ENCODE results near the gene NCBP3.
"Not testable (repeated sequence)": the region's sequence is repeated elsewhere in the genome, so short reads cannot be mapped to it uniquely, and the experiment has no call there.

NCBP3 gene

DNA sequence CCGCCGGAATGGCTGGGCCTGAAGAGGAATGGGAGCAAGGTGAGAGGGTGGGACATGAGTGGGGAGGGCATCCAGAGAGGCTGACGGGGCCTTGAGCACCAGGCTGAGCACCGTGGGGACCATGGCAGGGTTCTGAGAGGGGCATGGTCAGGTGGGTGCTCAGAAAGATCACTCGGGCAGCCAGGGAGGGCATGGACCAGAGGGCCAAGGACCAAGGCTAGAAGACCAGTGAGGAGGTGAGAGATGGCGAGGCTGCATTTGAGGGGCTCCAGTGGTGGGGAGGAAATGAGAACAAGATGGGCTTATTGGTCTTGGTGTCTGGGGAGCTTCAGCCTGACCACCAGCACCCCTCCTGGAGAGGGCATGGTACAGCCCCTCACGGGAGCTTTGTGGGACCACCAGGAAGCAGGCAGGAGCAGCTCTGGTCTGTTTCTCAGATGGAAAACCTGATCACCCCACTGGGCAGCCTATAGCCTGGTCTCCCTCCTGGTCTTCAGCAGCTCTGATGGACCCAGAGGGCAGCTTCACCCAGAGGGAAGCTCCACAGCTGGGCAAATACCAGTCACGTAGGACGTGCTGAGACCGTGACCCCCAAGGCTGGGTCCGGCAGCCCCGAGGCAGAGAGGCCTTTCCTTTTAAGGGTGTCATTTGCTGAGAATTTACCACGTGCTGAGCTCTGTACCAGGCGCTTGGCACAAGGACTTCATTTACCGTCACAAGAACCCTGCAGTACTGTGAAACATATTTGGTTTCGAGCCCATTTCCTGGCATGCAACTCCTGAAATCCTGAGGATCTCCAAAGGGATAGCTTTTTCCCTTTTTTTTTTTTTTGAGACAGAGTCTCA lies 11.4 kb upstream of the NCBP3 start:
- in situ Hi-C loops (cut with HindIII; ENCODE audit: low pct_ligation_motif_present, low pct_unique_long_range_greater_than_20kb, low sequenced_read_pairs), result no loop called here

GRCh38 chr17:3854204-3854603 lies 8.2 kb upstream of the NCBP3 start:
- in situ Hi-C loops (cut with HindIII; ENCODE audit: low pct_ligation_motif_present, low pct_unique_long_range_greater_than_20kb, low sequenced_read_pairs), result not testable (repeated sequence)

More for the DNA sequence above, 11.4 kb upstream of the NCBP3 start:
- DNase-seq, result no peak

GRCh38 chr17:3852561-3852960 lies 6.5 kb upstream of the NCBP3 start:
- in situ Hi-C loops (cut with HindIII; ENCODE audit: low pct_ligation_motif_present, low pct_unique_long_range_greater_than_20kb, low sequenced_read_pairs), result no loop called here
- DNase-seq, result no peak

More at GRCh38 chr17:3854204-3854603, 8.2 kb upstream of the NCBP3 start:
- DNase-seq, result not testable (repeated sequence)

DNA sequence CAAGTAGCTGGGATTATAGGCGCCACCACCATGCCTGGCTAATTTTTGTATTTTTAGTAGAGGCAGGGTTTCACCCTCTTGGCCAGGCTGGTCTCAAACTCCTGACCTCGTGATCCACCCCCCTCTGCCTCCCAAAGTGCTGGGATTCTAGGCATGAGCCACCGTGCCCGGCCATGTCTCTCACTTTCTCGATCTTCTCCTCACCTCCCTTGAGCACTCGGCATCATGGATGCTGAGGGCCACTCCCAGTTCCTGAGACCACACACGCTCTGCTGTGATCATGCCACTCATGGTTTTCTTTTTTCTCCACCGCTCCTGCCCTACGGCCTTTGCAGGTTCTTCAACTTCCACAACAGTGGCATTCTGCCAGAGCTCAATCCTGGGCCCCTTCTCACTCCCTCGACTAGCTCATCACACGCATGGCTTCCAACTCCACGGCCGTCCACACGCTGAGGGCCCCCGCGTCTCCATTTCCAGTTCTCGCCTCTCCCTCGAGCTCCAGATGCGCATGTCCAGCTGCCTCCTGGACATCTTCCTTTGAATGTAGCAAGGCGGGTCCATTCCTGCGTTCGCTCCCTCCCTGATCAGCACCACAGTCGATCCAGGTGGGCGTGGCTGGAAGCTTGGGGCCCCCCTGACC lies 5.5 kb upstream of the NCBP3 start:
- no peak for DNase-seq
- in situ Hi-C loops (cut with HindIII; ENCODE audit: low pct_ligation_motif_present, low pct_unique_long_range_greater_than_20kb, low sequenced_read_pairs), result no loop called here

DNA sequence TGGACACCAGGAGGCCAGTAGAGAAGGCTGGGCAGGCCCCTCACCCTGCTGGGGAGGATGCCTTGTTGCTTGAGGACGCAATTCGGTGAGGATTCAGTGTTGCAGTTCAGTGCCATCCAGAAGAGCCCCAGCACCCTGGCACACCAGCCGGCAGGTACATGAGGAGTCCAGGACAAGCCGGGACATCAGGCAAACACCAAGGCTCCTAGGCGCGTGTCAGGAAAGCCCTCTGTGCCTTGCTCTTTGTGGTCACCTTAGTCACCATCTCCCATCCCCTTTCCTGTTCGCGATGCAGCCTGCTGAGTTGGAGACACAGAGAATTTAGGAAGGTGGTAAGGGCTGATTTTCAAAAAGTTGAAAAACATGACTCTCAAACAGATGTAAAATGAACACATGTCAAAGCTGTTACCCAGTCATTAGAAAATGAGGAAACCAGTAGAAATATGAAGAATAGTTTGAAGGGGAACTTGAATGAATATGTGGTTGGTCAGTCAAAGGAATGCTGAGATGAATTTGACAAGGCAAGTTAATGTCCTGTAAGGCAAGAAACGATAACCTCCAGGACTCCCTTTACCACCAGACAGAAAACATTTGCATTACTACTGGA lies 2.3 kb upstream of the NCBP3 start:
- no peak for DNase-seq
- in situ Hi-C loops (cut with HindIII; ENCODE audit: low pct_ligation_motif_present, low pct_unique_long_range_greater_than_20kb, low sequenced_read_pairs), result no loop called here

DNA sequence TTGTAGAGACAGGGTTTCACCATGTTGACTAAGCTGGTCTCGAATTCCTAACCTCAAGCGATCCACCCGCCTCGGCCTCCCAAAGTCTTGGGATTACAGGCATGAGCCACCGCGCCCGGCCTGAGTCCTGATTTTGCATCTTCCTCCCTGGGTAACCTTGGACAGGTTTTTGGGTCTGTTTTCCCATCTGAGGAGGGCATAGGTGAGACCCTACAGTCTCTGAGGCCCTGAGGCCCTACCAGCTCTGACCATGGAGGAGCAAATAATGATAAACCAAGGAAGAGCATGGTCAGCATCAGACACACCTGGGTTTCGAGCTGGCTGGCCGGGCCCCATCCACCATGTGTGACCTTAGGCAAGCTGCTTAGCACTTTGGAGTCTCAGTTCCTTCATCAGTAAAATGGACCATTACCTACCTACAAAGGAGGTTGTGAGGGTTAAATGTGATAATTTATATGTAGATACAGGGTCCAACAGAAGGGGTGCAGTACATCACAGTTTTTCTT lies 1.2 kb upstream of the NCBP3 start:
- in situ Hi-C loops (cut with HindIII; ENCODE audit: low pct_ligation_motif_present, low pct_unique_long_range_greater_than_20kb, low sequenced_read_pairs), result no loop called here
- DNase-seq, result no peak

GRCh38 chr17:3846437-3847164 lies 555 bp upstream of the NCBP3 start:
- in situ Hi-C loops (cut with HindIII; ENCODE audit: low pct_ligation_motif_present, low pct_unique_long_range_greater_than_20kb, low sequenced_read_pairs), result no loop called here
- DNase-seq, result no peak

DNA sequence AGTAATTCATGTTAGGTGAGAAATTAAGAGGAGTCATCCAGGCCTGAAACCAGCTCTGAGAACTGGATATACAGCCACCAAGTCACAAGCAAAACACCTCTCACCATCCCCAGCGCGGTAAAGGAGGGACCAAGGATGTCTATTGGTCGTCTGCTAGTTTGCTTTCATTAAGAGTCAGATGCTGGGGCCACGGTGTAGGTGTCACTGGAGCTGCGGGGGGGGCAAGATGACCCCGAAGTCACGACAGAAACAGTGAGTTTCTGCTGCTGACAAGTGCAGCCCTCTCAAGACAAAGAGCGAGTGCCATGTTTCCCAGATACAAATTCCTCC lies 790 bp downstream of the NCBP3 start:
- DNase-seq, result no peak
- in situ Hi-C loops (cut with HindIII; ENCODE audit: low pct_ligation_motif_present, low pct_unique_long_range_greater_than_20kb, low sequenced_read_pairs), result no loop called here

DNA sequence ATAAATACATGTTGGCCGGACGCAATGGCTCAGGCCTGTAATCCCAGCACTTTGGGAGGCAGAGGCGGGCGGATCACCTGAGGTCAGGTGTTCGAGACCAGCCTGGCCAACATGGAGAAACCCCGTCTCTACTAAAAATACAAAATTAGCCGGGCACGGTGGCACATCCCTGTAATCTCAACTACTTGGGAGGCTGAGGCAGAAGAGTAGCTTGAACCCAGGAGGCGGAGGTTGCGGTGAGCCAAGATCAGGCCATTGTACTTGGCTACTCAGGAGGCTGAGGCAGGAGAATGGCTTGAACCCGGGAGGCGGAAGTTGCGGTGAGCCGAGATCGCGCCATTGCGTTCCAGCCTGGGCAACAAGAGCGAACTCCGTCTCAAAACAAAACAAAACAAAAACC lies 1.5 kb downstream of the NCBP3 start:
- DNase-seq; in situ Hi-C loops (cut with HindIII; ENCODE audit: low pct_ligation_motif_present, low pct_unique_long_range_greater_than_20kb, low sequenced_read_pairs): not testable (repeated sequence)

GRCh38 chr17:3843935-3844516 lies 2.0 kb downstream of the NCBP3 start:
- in situ Hi-C loops (cut with HindIII; ENCODE audit: low pct_ligation_motif_present, low pct_unique_long_range_greater_than_20kb, low sequenced_read_pairs), result no loop called here
- DNase-seq, result peak; percentile 65

DNA sequence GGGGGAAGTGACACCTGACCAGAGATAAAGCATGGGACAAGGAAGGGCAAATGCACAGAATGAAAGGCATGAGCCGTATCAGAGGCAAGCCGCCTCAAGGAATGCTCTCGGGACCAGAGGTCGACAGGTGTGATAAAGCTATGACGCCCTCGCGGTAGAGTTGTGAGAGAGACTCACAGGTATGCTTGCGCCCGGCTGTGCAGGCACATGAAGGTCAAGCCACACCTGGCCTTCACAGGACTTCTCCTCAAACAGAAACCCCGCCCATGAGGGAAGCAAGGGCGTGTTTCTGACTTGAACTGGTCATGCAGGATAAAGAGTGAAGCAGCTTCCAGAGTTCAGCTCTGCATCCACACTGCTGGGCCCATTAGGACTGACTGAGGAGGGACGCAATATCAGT lies 7.8 kb downstream of the NCBP3 start:
- in situ Hi-C loops (cut with HindIII; ENCODE audit: low pct_ligation_motif_present, low pct_unique_long_range_greater_than_20kb, low sequenced_read_pairs), result no loop called here

GRCh38 chr17:3836551-3836950 lies 9.5 kb downstream of the NCBP3 start:
- no peak for DNase-seq
- in situ Hi-C loops (cut with HindIII; ENCODE audit: low pct_ligation_motif_present, low pct_unique_long_range_greater_than_20kb, low sequenced_read_pairs), result no loop called here

More for the DNA sequence above, 7.8 kb downstream of the NCBP3 start:
- no peak for DNase-seq

DNA sequence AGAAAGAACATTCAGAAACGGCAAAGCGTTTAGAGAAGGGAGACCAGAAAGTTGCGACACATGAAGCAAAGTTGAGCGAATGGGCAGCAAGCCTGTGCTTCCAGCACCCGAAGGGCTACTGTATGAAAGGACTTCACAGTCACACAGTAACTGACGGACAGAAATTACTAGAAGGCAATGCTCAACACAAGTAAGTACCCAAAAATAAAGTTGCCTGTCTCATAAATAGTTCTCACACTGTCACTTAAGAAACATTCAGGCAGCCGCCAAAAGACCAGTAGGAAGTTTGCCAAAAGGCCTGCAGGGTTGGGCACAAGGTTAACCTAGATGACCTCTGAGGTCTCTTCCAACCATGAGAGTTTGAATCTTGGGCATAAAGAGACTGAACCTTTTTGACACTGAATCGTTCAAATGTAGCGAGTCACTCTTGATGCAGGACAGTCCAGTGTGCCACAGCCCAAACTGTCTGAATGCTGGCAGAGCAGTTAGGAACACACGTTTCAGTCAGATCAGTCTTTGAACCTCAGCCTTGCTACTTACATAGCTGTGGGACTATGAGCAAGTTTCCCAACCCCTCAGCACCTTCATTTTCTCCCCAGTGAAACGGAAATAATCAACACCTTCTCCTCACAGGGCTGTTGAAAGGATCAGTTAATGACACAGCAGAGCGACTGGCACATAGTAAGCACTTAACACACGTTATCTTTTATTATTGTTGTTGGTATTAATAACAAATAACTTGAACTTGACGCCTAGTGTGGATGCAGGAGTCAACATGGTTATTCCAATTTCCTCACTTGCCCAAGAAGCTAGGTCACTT lies 10.4 kb downstream of the NCBP3 start:
- DNase-seq, result peak; percentile 44

DNA sequence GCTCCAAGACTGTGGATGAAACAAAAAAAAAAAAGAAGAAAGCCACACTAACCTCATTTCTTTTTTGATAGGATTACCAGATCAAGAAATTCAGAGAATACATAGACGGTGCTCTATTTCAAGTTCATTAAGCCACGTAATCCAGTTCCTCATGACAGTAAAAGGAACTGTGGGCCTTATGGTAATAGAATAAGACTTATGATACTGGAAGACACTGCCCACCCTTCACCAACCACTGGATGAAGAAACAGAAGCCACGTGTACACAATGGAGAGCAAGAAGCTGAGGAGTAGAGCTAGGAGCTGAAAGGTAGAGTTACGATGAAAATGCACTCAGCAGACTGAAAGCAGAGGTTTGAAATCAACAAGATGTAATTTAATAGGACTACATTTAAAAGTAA lies 11.2 kb downstream of the NCBP3 start:
- no peak for DNase-seq
- in situ Hi-C loops (cut with HindIII; ENCODE audit: low pct_ligation_motif_present, low pct_unique_long_range_greater_than_20kb, low sequenced_read_pairs), result no loop called here

More for the DNA sequence above, 10.4 kb downstream of the NCBP3 start:
- in situ Hi-C loops (cut with HindIII; ENCODE audit: low pct_ligation_motif_present, low pct_unique_long_range_greater_than_20kb, low sequenced_read_pairs), result no loop called here

- in situ Hi-C loops (cut with HindIII; ENCODE audit: low pct_ligation_motif_present, low pct_unique_long_range_greater_than_20kb, low sequenced_read_pairs), result no loop called here
- no peak for DNase-seq
Measured at GRCh38 chr17:3828852-3829232, 17.2 kb downstream of the NCBP3 start.

- in situ Hi-C loops (cut with HindIII; ENCODE audit: low pct_ligation_motif_present, low pct_unique_long_range_greater_than_20kb, low sequenced_read_pairs), result no loop called here
- DNase-seq, result no peak
Measured at GRCh38 chr17:3828151-3828851, 17.7 kb downstream of the NCBP3 start.

- in situ Hi-C loops (cut with HindIII; ENCODE audit: low pct_ligation_motif_present, low pct_unique_long_range_greater_than_20kb, low sequenced_read_pairs), result no loop called here
- DNase-seq, result peak; percentile 85
Measured at GRCh38 chr17:3827124-3827773, 18.8 kb downstream of the NCBP3 start.

Measured in ACHN (cell line).